BE2C (cell line): ENCODE measurements around the gene PTCD2.

Source experiments
- DNase-seq: peaks from one replicate; pipeline ENCODE4 v3.0.0-alpha.2; 2020
- H3K27me3 ChIP-seq: fragments of 250-450 bp; sonication (Bioruptor Pico); 2 replicates; pipeline ENCODE4 v1.5.1; 2020; ENCODE audit warnings: mild to moderate bottlenecking
- H3K36me3 ChIP-seq: fragments of 250-450 bp; sonication (Bioruptor Pico); 2 replicates; pipeline ENCODE4 v1.5.1; 2020; ENCODE audit warnings: mild to moderate bottlenecking
- H3K4me1 ChIP-seq: fragments of 250-450 bp; sonication (Bioruptor Pico); 2 replicates; pipeline ENCODE4 v1.5.1; 2020
- H3K4me3 ChIP-seq: 2 replicates; pipeline ENCODE4 v1.5.1; 2011; ENCODE audit warnings: low read depth, low read length
- H3K9me3 ChIP-seq: fragments of 250-450 bp; sonication (Bioruptor Pico); 2 replicates; pipeline ENCODE4 v1.5.1; 2020
- CTCF ChIP-seq: IDR thresholded peaks from 2 replicates; pipeline ENCODE4 v1.5.1; 2012; ENCODE audit warnings: mild to moderate bottlenecking, low read depth, low read length

The PTCD2 gene

GRCh38 chr5:72390836-72391235 is 70.7 kb downstream of the PTCD2 start:
- Histone ChIP-seq H3K9me3 (no peaks in the 10 kb centered on the region), H3K4me1 (no peaks in the 10 kb centered on the region), H3K27me3 (no peaks in the 10 kb centered on the region), H3K36me3 (no peaks in the 10 kb centered on the region), H3K4me3 (no peak overlapping the region)
- no peak for TF ChIP-seq CTCF
- DNase-seq = no peak

GRCh38 chr5:72392326-72392733 is 72.2 kb downstream of the PTCD2 start:
- no peaks in the 10 kb centered on the region for H3K4me1 ChIP-seq
- DNase-seq = no peak
- TF ChIP-seq CTCF = no peak
- no peaks in the 10 kb centered on the region for H3K27me3 ChIP-seq
- no peak overlapping the region for H3K4me3 ChIP-seq
- no peaks in the 10 kb centered on the region for H3K9me3 ChIP-seq
- H3K36me3 ChIP-seq = no peaks in the 10 kb centered on the region

GRCh38 chr5:72393052-72393451 is 72.9 kb downstream of the PTCD2 start:
- Histone ChIP-seq H3K4me3 (no peak overlapping the region), H3K4me1 (no peaks in the 10 kb centered on the region), H3K36me3 (no peaks in the 10 kb centered on the region), H3K9me3 (no peaks in the 10 kb centered on the region), H3K27me3 (no peaks in the 10 kb centered on the region)
- DNase-seq = no peak
- no peak for TF ChIP-seq CTCF

GRCh38 chr5:72394688-72395087 is 74.5 kb downstream of the PTCD2 start:
- DNase-seq = peak; percentile 19
- no peaks in the 10 kb centered on the region for H3K4me1 ChIP-seq

GRCh38 chr5:72397836-72398235 is 77.7 kb downstream of the PTCD2 start:
- DNase-seq = no peak
- TF ChIP-seq CTCF = no peak
- no peaks in the 10 kb centered on the region for H3K27me3 ChIP-seq

More at GRCh38 chr5:72394688-72395087, 74.5 kb downstream of the PTCD2 start:
- TF ChIP-seq CTCF = peak; percentile 57
- Histone ChIP-seq H3K4me3 (no peak overlapping the region), H3K9me3 (no peaks in the 10 kb centered on the region), H3K36me3 (no peaks in the 10 kb centered on the region), H3K27me3 (no peaks in the 10 kb centered on the region)

GRCh38 chr5:72400950-72401349 is 80.8 kb downstream of the PTCD2 start:
- H3K9me3 ChIP-seq = peaks cover 8% of the 10 kb centered on the region
- no peak for TF ChIP-seq CTCF
- no peaks in the 10 kb centered on the region for H3K4me1 ChIP-seq
- no peak overlapping the region for H3K4me3 ChIP-seq
- no peaks in the 10 kb centered on the region for H3K36me3 ChIP-seq
- H3K27me3 ChIP-seq = no peaks in the 10 kb centered on the region
- DNase-seq = no peak

More at GRCh38 chr5:72397836-72398235, 77.7 kb downstream of the PTCD2 start:
- Histone ChIP-seq H3K4me1 (no peaks in the 10 kb centered on the region), H3K36me3 (no peaks in the 10 kb centered on the region), H3K4me3 (no peak overlapping the region), H3K9me3 (peaks cover 8% of the 10 kb centered on the region)
